GM19025 (cell line): ENCODE measurements around the gene PTDSS2.
"Not testable (repeated sequence)": the region's sequence is repeated elsewhere in the genome, so short reads cannot be mapped to it uniquely, and the experiment has no call there.

ENCODE experiments used
- ATAC-seq: cut with Tn5 transposase; IDR thresholded peaks from one replicate; pipeline ENCODE4 v1.9.1; 2021; ENCODE audit warnings: mild to moderate bottlenecking, low read depth, moderate library complexity; ENCODE audit not compliant: unreplicated experiment

The PTDSS2 gene

GRCh38 chr11:429931-430456 lies 20.1 kb upstream of the PTDSS2 start:
- ATAC-seq: no peak

- no peak for ATAC-seq
These were observed 18.2 kb upstream of the PTDSS2 start for GRCh38 chr11:431921-432320.

GRCh38 chr11:432501-433100 lies 17.5 kb upstream of the PTDSS2 start:
- ATAC-seq: no peak

- ATAC-seq: no peak
These were observed 17.0 kb upstream of the PTDSS2 start for GRCh38 chr11:433111-433510.

- ATAC-seq: no peak
These were observed 16.4 kb upstream of the PTDSS2 start for GRCh38 chr11:433641-434040.

GRCh38 chr11:434496-434895 lies 15.6 kb upstream of the PTDSS2 start:
- no peak for ATAC-seq

- ATAC-seq: not testable (repeated sequence)
These were observed 14.9 kb upstream of the PTDSS2 start for GRCh38 chr11:434999-435740.

- no peak for ATAC-seq
These were observed 12.7 kb upstream of the PTDSS2 start for GRCh38 chr11:437228-437870.

GRCh38 chr11:438101-438844 lies 11.8 kb upstream of the PTDSS2 start:
- ATAC-seq: no peak

- ATAC-seq: no peak
These were observed 10.6 kb upstream of the PTDSS2 start for GRCh38 chr11:439315-440064.

GRCh38 chr11:440065-441042 lies 9.7 kb upstream of the PTDSS2 start:
- no peak for ATAC-seq

GRCh38 chr11:441043-441417 lies 9.0 kb upstream of the PTDSS2 start:
- ATAC-seq: no peak

- ATAC-seq: no peak
These were observed 8.4 kb upstream of the PTDSS2 start, which contains the start of gene ANO9 for GRCh38 chr11:441418-442274. ANO9 (minus strand) TSS chr11:442011; CDS start chr11:441926, 85 bp downstream.

- no peak for ATAC-seq
These were observed 7.4 kb upstream of the PTDSS2 start for GRCh38 chr11:442611-443081.

GRCh38 chr11:443542-444199 lies 6.4 kb upstream of the PTDSS2 start:
- no peak for ATAC-seq

- no peak for ATAC-seq
These were observed 5.5 kb upstream of the PTDSS2 start for GRCh38 chr11:444396-445144.
